Right lobe of liver (tissue), 6 donors: ENCODE measurements around the gene GRID1. TPM values are rescaled to one million over a fixed set of nuclear protein-coding genes. Genes with fewer than 3 reads are reported as not detected.

ENCODE experiments used
- ATAC-seq, 4 donors: fragments of 200-7000 bp; cut with Tn5 transposase; one replicate each; pipeline ENCODE4 v1.9.1; 2020; ENCODE audit warnings: mild to moderate bottlenecking in 4 of 4, moderate library complexity in 4 of 4
- DNase-seq, 3 donors: peaks; one replicate each; pipeline ENCODE4 v3.0.0-alpha.2; 2020
- H3K27ac ChIP-seq, 3 donors: fragments of 200-600 bp; one replicate each; pipeline ENCODE4 v1.8.0; 2022
- H3K27me3 ChIP-seq, 2 donors: fragments of 200-600 bp; one replicate each; pipeline ENCODE4 v1.8.0; 2022
- H3K36me3 ChIP-seq, 4 donors: fragments of 200-600 bp; sonication (generic) in 1 of 4; one replicate each; pipeline versions ENCODE4 v1.5.1 to v1.8.0; 2017 to 2022; ENCODE audit warnings: control low read depth in 1 of 4
- H3K4me1 ChIP-seq, 4 donors: fragments of 200-600 bp; sonication (generic) in 1 of 4; one replicate each; pipeline versions ENCODE4 v1.5.1 to v1.8.0; 2017 to 2022; ENCODE audit warnings: control low read depth in 1 of 4
- H3K4me3 ChIP-seq, 3 donors: fragments of 200-600 bp; one replicate each; pipeline ENCODE4 v1.8.0; 2022
- H3K9me3 ChIP-seq, 4 donors: fragments of 200-600 bp; sonication (generic) in 1 of 4; one replicate each; pipeline versions ENCODE4 v1.5.1 to v1.8.0; 2017 to 2022; ENCODE audit warnings: control low read depth in 1 of 4
- CTCF ChIP-seq, 4 donors: fragments of 200-600 bp in 3 of 4; fragments of 450-650 bp in 1 of 4; IDR thresholded peaks; one replicate each; pipeline versions ENCODE4 v1.5.1 to v1.8.0; 2016 to 2022; ENCODE audit warnings: antibody characterized with exemption in 4 of 4, mild to moderate bottlenecking in 2 of 4
- POLR2A ChIP-seq: fragments of 450-650 bp; IDR thresholded peaks from one replicate; pipeline ENCODE4 v1.6.1; 2017; ENCODE audit warnings: antibody characterized with exemption, mild to moderate bottlenecking
- WGBS: methylation state at CpG from one replicate; pipeline ENCODE4 v1.1.6; 2018; ENCODE audit warnings: low coverage, low lambda C conversion rate; ENCODE audit not compliant: insufficient coverage; ENCODE audit errors: missing lambda C conversion rate; 5-methylcytosine and 5-hydroxymethylcytosine counted together
- intact Hi-C, 2 donors: fragments of 100-400 bp; cut with DNase I; formaldehyde crosslinking; loops; one replicate each; pipeline versions ENCODE4 v1.11.2 to v1.14.1; 2022
- total RNA-seq, 6 experiments: library from RNA; depleted of rRNA in 2 of 6; stranded (reverse); fragments of >200 nt in 2 of 6; fragmentation: NEBNext Ultra II Directional in 3 of 6; extraction: Animal tissue kit (Norgen Biotek cat#: 25700) in 3 of 6; gene quantifications; one replicate each; pipeline versions ENCODE4 v1.1.0 to v1.2.4, GENCODE V29; 2016 to 2023
- donor health status: DM: no; HTN: yes; CAD: no.
- donor health status: DM: no; HTN: no; CAD: no.
- donor health status: DM: no; HTN: no; CAD: no.
- donor health status: DM: no; HTN: yes; CAD: no.
- donor health status: DM: no; HTN: yes; CAD: no.

The GRID1 gene
- total RNA-seq, 6 experiments from 2014 or later, result 0.05 to 1.9 (median 0.81) TPM

GRCh38 chr10:85919491-85920021 lies 447.0 kb downstream of the GRID1 start:
- intact Hi-C loops, result no loop called here
- ATAC-seq, result no peak
- Histone ChIP-seq H3K27me3 (no peaks in the 10 kb centered on the region), H3K36me3 (no peaks in the 10 kb centered on the region), H3K4me1 (no peaks in the 10 kb centered on the region), H3K4me3 (no peak overlapping the region), H3K27ac (no peak overlapping the region), H3K9me3 (no peaks in the 10 kb centered on the region)
- no peak for DNase-seq
- TF ChIP-seq POLR2A (no peak), CTCF (IDR thresholded peaks at IDR 0.05) (no peak)
- 51% methylated on average over 4 of the region's 4 CpGs for WGBS

- DNase-seq, result no peak
- no peak overlapping the region for H3K4me3 ChIP-seq
- H3K27me3 ChIP-seq, result no peaks in the 10 kb centered on the region
- TF ChIP-seq POLR2A (no peak), CTCF (IDR thresholded peaks at IDR 0.05) (no peak)
- 69% methylated on average over 2 of the region's 3 CpGs for WGBS
- no peaks in the 10 kb centered on the region for H3K4me1 ChIP-seq
- no peak for ATAC-seq
- no peak overlapping the region for H3K27ac ChIP-seq
- H3K36me3 ChIP-seq, result no peaks in the 10 kb centered on the region
- H3K9me3 ChIP-seq, result no peaks in the 10 kb centered on the region
- intact Hi-C loops, result no loop called here
These were observed 448.2 kb downstream of the GRID1 start for GRCh38 chr10:85918371-85918770.

GRCh38 chr10:85917601-85918000 lies 449.0 kb downstream of the GRID1 start:
- TF ChIP-seq CTCF (IDR thresholded peaks at IDR 0.05), result no peak
- TF ChIP-seq POLR2A, result no peak
- WGBS, result 60% methylated on average over 2 of the region's 4 CpGs
- H3K36me3 ChIP-seq, result no peaks in the 10 kb centered on the region
- intact Hi-C loops, result no loop called here
- H3K4me3 ChIP-seq, result no peak overlapping the region
- no peaks in the 10 kb centered on the region for H3K9me3 ChIP-seq
- no peak for DNase-seq
- ATAC-seq, result no peak
- no peaks in the 10 kb centered on the region for H3K4me1 ChIP-seq
- no peak overlapping the region for H3K27ac ChIP-seq
- no peaks in the 10 kb centered on the region for H3K27me3 ChIP-seq

GRCh38 chr10:85916994-85917573 lies 449.5 kb downstream of the GRID1 start:
- WGBS, result 35% methylated on average over 2 of the region's 2 CpGs
- TF ChIP-seq POLR2A, result no peak
- TF ChIP-seq CTCF (IDR thresholded peaks at IDR 0.05), result no peak
- H3K4me1 ChIP-seq, result no peaks in the 10 kb centered on the region
- no peaks in the 10 kb centered on the region for H3K36me3 ChIP-seq
- ATAC-seq (peak; percentile 67 to 88 (median 82)), DNase-seq (peak; percentile 75 to 82 (median 77))
- H3K27me3 ChIP-seq, result no peaks in the 10 kb centered on the region
- no peak overlapping the region for H3K27ac ChIP-seq
- intact Hi-C loops, result no loop called here
- no peak overlapping the region for H3K4me3 ChIP-seq
- no peaks in the 10 kb centered on the region for H3K9me3 ChIP-seq
